Measurements from ENCODE around the gene SLC12A5. TPM values are rescaled to one million over a fixed set of nuclear protein-coding genes. Genes with fewer than 3 reads are reported as not detected.

SLC12A5 gene
- total RNA-seq, 1 experiment from 2014 or later, result 20.9 TPM

DNA sequence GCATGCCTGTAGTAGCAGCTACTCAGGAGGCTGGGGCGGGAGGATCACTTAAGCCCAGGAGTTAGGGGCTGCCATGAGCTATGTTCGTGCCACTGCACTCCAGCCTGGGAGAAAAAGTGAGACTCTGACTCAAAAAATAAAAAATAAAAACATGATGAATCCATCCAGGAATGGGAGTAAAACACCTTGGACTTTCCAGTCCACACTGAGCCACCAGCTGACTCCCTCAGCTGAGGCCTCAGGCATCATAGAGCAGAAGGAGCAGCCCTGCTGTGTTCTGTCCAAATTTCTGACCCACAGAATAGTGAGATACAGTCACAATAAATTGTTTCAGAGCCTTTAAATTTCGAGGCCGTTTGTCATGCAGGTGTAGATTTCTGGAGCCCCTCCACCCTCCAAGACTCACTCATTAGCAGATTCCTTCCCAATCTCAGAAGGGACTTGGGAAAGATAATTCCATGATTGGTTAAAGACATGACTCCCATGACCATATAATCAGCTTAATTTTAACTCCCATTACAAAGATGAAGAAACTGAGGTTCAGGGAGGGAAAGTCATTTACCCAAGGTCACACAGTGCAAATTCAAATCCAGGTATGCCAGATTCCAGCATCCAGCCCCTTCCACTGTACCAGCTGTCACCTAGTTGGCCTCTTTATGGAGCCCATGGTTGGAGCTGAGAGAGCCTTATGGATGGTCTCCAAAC lies 29.3 kb upstream of the SLC12A5 start:
- no peaks in the 10 kb centered on the region for H3K9me3 ChIP-seq (ENCODE audit: low read depth, low read length, poor library complexity, severe bottlenecking)
- no peak overlapping the region for H3K4me3 ChIP-seq (ENCODE audit: low read depth, low read length, poor library complexity, severe bottlenecking)
- intact Hi-C loops (cut with micrococcal nuclease; ENCODE audit: unreplicated experiment), result no loop called here
- H3K27ac ChIP-seq (ENCODE audit: low read depth, low read length, poor library complexity, severe bottlenecking), result peak overlapping the region; percentile 70
- BruUV-seq (replicated peaks), result no TSS peak
- ChIA-PET CTCF (interaction anchor here (1.6 kb wide), 1 partner anchor 13 kb away, joined by 4 read pairs; no protein-coding TSS in a partner anchor), POLR2A (ENCODE audit: low non-redundant PET) (no interaction called here)
- TF ChIP-seq, protein P1, sequence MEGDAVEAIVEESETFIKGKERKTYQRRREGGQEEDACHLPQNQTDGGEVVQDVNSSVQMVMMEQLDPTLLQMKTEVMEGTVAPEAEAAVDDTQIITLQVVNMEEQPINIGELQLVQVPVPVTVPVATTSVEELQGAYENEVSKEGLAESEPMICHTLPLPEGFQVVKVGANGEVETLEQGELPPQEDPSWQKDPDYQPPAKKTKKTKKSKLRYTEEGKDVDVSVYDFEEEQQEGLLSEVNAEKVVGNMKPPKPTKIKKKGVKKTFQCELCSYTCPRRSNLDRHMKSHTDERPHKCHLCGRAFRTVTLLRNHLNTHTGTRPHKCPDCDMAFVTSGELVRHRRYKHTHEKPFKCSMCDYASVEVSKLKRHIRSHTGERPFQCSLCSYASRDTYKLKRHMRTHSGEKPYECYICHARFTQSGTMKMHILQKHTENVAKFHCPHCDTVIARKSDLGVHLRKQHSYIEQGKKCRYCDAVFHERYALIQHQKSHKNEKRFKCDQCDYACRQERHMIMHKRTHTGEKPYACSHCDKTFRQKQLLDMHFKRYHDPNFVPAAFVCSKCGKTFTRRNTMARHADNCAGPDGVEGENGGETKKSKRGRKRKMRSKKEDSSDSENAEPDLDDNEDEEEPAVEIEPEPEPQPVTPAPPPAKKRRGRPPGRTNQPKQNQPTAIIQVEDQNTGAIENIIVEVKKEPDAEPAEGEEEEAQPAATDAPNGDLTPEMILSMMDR (conservative IDR thresholded peaks at IDR 0.05; ENCODE audit: low read depth, low read length), result no peak
- TF ChIP-seq EZH2 (IDR thresholded peaks at IDR 0.05; ENCODE audit: borderline replicate concordance, low read depth, low read length, poor library complexity, severe bottlenecking), result no peak
- no peaks in the 10 kb centered on the region for H3K27me3 ChIP-seq (replicated peaks; ENCODE audit: insufficient read depth, low read depth, low read length, poor library complexity)
- peaks cover 51% of the 10 kb centered on the region for H3K4me1 ChIP-seq (ENCODE audit: insufficient read depth, low read length, poor library complexity, severe bottlenecking)
- no peaks in the 10 kb centered on the region for H3K36me3 ChIP-seq (ENCODE audit: insufficient read depth, low read length, poor library complexity, severe bottlenecking)
- DNase-seq (ENCODE audit: low spot score), result no peak

DNA sequence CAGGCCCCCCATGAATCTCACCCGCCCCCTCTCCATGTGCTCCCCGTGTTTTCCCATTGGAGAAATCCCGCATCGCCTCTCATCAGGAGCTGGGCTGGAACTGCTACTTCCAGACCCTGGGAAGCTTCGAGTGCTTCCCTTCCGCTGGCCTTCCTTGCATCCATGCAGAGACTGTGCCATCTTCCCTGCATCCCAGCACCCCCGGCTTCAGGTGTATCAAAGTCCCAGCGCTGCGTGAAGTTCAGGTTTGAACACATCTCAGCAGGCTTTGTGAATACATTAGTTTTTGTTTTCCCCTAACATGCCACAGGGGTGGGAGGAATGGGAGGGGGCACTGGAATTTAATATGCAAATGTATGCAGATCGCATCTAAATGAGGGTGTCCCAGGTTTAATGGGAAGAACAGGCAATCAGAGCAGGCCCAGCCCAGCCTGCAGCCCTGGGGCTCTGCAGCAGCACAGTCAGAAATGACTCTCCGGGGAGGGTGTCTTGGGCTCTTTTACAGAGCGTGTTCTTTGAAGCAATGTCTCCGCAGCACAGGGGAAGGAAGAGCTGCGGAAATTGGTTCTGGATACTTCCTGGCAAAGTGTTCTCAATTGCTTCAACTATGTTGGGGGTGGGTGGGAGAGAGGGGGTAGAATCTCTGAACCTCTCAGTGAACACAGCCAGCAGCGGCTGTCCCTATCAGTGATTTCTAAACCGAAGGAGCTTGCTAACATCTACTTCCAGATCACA lies 28.6 kb upstream of the SLC12A5 start:
- intact Hi-C loops (cut with micrococcal nuclease; ENCODE audit: unreplicated experiment), result no loop called here
- H3K4me1 ChIP-seq (ENCODE audit: insufficient read depth, low read length, poor library complexity, severe bottlenecking), result peaks cover 53% of the 10 kb centered on the region
- TF ChIP-seq, protein P1 (conservative IDR thresholded peaks at IDR 0.05; ENCODE audit: low read depth, low read length), result no peak
- no peak for TF ChIP-seq EZH2 (IDR thresholded peaks at IDR 0.05; ENCODE audit: borderline replicate concordance, low read depth, low read length, poor library complexity, severe bottlenecking)
- H3K4me3 ChIP-seq (ENCODE audit: low read depth, low read length, poor library complexity, severe bottlenecking), result no peak overlapping the region
- CTCF ChIA-PET, result interaction anchor here (1.6 kb wide), 1 partner anchor 14 kb away, joined by 4 read pairs; no protein-coding TSS in a partner anchor
- H3K9me3 ChIP-seq (ENCODE audit: low read depth, low read length, poor library complexity, severe bottlenecking), result no peaks in the 10 kb centered on the region
- peak; percentile 81 for DNase-seq (ENCODE audit: low spot score)
- POLR2A ChIA-PET (ENCODE audit: low non-redundant PET), result no interaction called here
- no peaks in the 10 kb centered on the region for H3K36me3 ChIP-seq (ENCODE audit: insufficient read depth, low read length, poor library complexity, severe bottlenecking)
- no peaks in the 10 kb centered on the region for H3K27me3 ChIP-seq (replicated peaks; ENCODE audit: insufficient read depth, low read depth, low read length, poor library complexity)
- BruUV-seq (replicated peaks), result no TSS peak
- peak overlapping the region; percentile 70 for H3K27ac ChIP-seq (ENCODE audit: low read depth, low read length, poor library complexity, severe bottlenecking)

DNA sequence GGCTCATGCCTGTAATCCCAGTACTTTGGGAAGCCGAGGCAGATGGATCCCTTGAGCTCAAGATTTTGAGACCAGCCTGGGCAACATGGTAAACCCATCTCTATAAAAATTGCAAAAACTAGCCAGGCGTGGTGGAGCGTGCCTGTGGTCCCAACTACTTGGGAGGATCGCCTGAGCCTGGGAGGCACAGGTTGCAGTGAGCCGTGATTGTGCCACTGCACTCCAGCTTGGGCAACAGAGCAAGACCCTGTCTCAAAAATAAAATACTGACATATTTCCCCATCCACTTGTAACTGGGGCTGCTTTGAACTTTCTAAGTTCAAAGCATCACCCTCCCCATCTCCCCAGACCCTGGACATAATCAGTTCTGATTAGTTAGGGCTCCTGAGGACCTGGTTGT lies 27.5 kb upstream of the SLC12A5 start:
- no TSS peak for BruUV-seq (replicated peaks)
- POLR2A ChIA-PET (ENCODE audit: low non-redundant PET), result no interaction called here

More for the DNA sequence above, 27.5 kb upstream of the SLC12A5 start:
- Histone ChIP-seq H3K27ac (ENCODE audit: low read depth, low read length, poor library complexity, severe bottlenecking) (peak overlapping the region; percentile 70), H3K4me3 (ENCODE audit: low read depth, low read length, poor library complexity, severe bottlenecking) (no peak overlapping the region), H3K9me3 (ENCODE audit: low read depth, low read length, poor library complexity, severe bottlenecking) (no peaks in the 10 kb centered on the region), H3K4me1 (ENCODE audit: insufficient read depth, low read length, poor library complexity, severe bottlenecking) (peaks cover 56% of the 10 kb centered on the region), H3K36me3 (ENCODE audit: insufficient read depth, low read length, poor library complexity, severe bottlenecking) (no peaks in the 10 kb centered on the region), H3K27me3 (replicated peaks; ENCODE audit: insufficient read depth, low read depth, low read length, poor library complexity) (no peaks in the 10 kb centered on the region)
- intact Hi-C loops (cut with micrococcal nuclease; ENCODE audit: unreplicated experiment), result no loop called here
- CTCF ChIA-PET, result no interaction called here
- no peak for TF ChIP-seq EZH2 (IDR thresholded peaks at IDR 0.05; ENCODE audit: borderline replicate concordance, low read depth, low read length, poor library complexity, severe bottlenecking)
- no peak for DNase-seq (ENCODE audit: low spot score)
